ENCODE results near the gene SEMA3D. TPM values are rescaled to one million over a fixed set of nuclear protein-coding genes. Genes with fewer than 3 reads are reported as not detected.

The SEMA3D gene
- total RNA-seq, 1 donor from 2014 or later: 13.6 TPM

DNA sequence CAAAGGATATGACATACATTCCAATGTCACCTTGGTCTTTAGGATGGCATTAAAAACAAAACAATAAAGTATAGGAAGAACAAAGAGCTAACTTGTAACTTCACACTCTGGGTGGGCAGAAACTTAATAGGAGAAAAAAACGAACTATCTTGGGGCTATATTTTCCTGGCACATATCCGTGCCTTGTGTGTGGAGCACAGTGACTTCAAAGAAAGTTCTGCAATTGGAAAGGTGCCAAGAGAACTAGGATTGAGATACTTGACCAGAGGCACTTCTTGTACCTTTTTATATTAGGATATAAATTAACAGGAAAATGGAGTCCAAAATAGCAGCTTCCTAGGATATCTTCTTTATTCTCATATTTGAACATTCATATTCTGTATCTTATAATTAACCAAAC lies 148.4 kb downstream of the SEMA3D start:
- Histone ChIP-seq H3K36me3 (no peaks in the 10 kb centered on the region), H3K9me3 (no peaks in the 10 kb centered on the region), H3K27me3 (no peaks in the 10 kb centered on the region), H3K4me1 (no peaks in the 10 kb centered on the region), H3K4me3 (no peak overlapping the region), H3K27ac (no peak overlapping the region)
- TF ChIP-seq, protein P1, sequence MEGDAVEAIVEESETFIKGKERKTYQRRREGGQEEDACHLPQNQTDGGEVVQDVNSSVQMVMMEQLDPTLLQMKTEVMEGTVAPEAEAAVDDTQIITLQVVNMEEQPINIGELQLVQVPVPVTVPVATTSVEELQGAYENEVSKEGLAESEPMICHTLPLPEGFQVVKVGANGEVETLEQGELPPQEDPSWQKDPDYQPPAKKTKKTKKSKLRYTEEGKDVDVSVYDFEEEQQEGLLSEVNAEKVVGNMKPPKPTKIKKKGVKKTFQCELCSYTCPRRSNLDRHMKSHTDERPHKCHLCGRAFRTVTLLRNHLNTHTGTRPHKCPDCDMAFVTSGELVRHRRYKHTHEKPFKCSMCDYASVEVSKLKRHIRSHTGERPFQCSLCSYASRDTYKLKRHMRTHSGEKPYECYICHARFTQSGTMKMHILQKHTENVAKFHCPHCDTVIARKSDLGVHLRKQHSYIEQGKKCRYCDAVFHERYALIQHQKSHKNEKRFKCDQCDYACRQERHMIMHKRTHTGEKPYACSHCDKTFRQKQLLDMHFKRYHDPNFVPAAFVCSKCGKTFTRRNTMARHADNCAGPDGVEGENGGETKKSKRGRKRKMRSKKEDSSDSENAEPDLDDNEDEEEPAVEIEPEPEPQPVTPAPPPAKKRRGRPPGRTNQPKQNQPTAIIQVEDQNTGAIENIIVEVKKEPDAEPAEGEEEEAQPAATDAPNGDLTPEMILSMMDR (IDR thresholded peaks at IDR 0.05): no peak
- DNase-seq: no peak
- no peak for ATAC-seq
- intact Hi-C loops (cut with DNase I): no loop called here

DNA sequence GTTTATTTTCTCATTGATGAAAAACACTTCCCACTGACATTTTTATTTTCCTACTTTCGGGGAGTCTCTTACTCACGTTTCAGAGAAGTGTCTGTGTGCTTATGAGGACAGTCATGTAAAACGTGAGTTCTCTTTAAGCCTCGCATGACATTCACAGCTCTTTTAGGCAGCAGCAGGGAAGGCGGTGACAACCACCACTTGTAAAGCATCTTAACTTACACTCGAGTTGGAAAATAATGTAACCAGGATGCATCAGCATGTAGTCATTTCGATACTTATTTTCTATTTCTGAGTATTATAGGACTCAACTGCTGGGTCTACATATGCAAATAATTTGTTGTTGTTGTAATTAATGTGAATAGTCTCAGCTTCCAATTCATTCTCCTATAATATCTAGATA lies 153.6 kb downstream of the SEMA3D start:
- intact Hi-C loops (cut with DNase I): no loop called here
- H3K9me3 ChIP-seq: no peaks in the 10 kb centered on the region

DNA sequence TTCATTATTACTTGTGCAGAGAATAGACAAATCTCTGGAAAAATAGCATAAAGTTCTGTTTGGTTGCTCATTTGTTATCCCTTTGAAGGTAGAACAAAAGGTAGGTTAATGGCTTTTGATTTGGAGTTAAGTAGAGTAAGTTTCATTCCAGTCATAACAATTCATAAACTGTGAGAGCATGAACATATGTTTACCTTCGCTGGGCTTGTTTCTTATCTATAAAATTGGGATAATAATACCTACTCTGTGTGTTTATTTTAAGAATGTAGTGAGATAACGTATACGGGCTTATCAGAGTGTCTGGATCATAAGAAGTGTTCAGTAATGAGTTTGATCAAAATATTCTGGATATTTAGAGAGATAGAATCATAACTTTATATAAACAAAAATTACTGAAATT lies 155.4 kb downstream of the SEMA3D start:
- H3K36me3 ChIP-seq: no peaks in the 10 kb centered on the region
- no peak overlapping the region for H3K4me3 ChIP-seq
- H3K9me3 ChIP-seq: no peaks in the 10 kb centered on the region
- TF ChIP-seq, protein P1 (IDR thresholded peaks at IDR 0.05): no peak
- H3K4me1 ChIP-seq: peaks cover 6% of the 10 kb centered on the region
- DNase-seq (no peak), ATAC-seq (no peak)
- intact Hi-C loops (cut with DNase I): no loop called here
- H3K27ac ChIP-seq: no peak overlapping the region
- H3K27me3 ChIP-seq: no peaks in the 10 kb centered on the region

More for the DNA sequence above, 153.6 kb downstream of the SEMA3D start:
- ATAC-seq: no peak
- Histone ChIP-seq H3K4me1 (peaks cover 6% of the 10 kb centered on the region), H3K27ac (no peak overlapping the region), H3K4me3 (no peak overlapping the region), H3K36me3 (no peaks in the 10 kb centered on the region), H3K27me3 (no peaks in the 10 kb centered on the region)
- no peak for DNase-seq
- TF ChIP-seq, protein P1 (IDR thresholded peaks at IDR 0.05): no peak

DNA sequence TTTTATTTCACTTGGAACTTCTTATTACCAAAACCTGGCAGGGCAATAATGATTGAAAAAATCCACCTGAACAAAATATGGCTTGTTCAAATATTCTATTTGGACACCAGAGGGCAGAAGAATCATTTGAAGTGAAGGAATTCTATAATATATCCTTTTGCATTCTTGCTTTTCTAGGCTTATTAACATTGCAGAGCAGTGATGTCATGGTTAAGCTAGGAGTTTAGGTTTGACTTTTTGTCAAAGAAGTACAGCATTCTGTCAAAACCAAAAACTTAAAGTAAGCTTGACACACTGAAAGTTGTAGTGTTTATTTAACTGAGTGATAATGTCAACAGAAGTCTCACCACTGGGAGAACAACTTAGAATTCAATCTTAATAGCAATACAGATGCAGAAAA lies 156.0 kb downstream of the SEMA3D start:
- H3K4me1 ChIP-seq: peaks cover 6% of the 10 kb centered on the region
- TF ChIP-seq, protein P1 (IDR thresholded peaks at IDR 0.05): peak; percentile 53
- no peak overlapping the region for H3K27ac ChIP-seq
- H3K4me3 ChIP-seq: no peak overlapping the region
- no peak for ATAC-seq
- DNase-seq: no peak
- no peaks in the 10 kb centered on the region for H3K9me3 ChIP-seq
- no peaks in the 10 kb centered on the region for H3K27me3 ChIP-seq
- no peaks in the 10 kb centered on the region for H3K36me3 ChIP-seq
- intact Hi-C loops (cut with DNase I): no loop called here

- Histone ChIP-seq H3K36me3 (no peaks in the 10 kb centered on the region), H3K27me3 (no peaks in the 10 kb centered on the region), H3K4me3 (no peak overlapping the region), H3K9me3 (no peaks in the 10 kb centered on the region), H3K4me1 (no peaks in the 10 kb centered on the region), H3K27ac (no peak overlapping the region)
- ATAC-seq (no peak), DNase-seq (no peak)
- intact Hi-C loops (cut with DNase I): loop anchor here (10.0 kb wide), 1 partner anchor 1051 kb away; no protein-coding TSS in a partner anchor
- TF ChIP-seq, protein P1 (IDR thresholded peaks at IDR 0.05): no peak
These were observed 161.5 kb downstream of the SEMA3D start for GRCh38 chr7:85025312-85025756.

DNA sequence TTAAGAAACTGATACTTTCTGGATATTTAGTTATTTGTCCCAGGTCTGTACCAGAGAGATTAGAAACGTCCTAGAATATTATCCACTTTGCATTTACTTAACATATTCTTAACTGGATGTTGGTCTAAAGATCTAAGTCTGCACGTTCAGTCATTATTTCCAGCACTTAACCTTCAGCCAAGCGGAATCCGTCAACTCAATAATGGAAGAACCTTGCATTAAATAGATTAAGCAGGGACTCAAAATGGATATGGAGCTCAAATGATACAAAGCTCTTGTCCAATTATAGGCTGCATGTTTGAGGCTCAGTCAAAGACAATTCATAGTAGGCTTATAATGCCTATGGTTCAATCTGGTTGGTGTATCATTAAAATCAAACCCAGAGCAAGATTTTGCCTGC lies 162.9 kb downstream of the SEMA3D start:
- Histone ChIP-seq H3K27ac (no peak overlapping the region), H3K4me3 (no peak overlapping the region), H3K36me3 (no peaks in the 10 kb centered on the region), H3K27me3 (no peaks in the 10 kb centered on the region), H3K4me1 (no peaks in the 10 kb centered on the region), H3K9me3 (no peaks in the 10 kb centered on the region)
- intact Hi-C loops (cut with DNase I): loop anchor here (10.0 kb wide), 1 partner anchor 1049 kb away; no protein-coding TSS in a partner anchor
- TF ChIP-seq, protein P1 (IDR thresholded peaks at IDR 0.05): no peak
- DNase-seq (no peak), ATAC-seq (no peak)
